MCF 10A (cell line): ENCODE measurements around the gene CASK. TPM values are rescaled to one million over a fixed set of nuclear protein-coding genes. Genes with fewer than 3 reads are reported as not detected.

Source experiments
- BruUV-seq: library from RNA; stranded (reverse); fragments of 400-500 nt; replicated peaks from 2 replicates; lab custom pipeline; 2021; lab: Mats Ljungman, UMichigan
- CTCF ChIA-PET: fragments of 300-600 bp; sonication (Branson Sonifier 250); formaldehyde crosslinking; extraction: SDS; loops from one replicate; lab custom pipeline; 2021; ENCODE audit warnings: antibody characterized with exemption, inconsistent platforms; lab: Yijun Ruan, JAX
- POLR2A ChIA-PET: fragments of 300-600, 350-650 bp; sonication (Branson Sonifier 250); formaldehyde crosslinking; extraction: SDS; loops from one replicate; lab custom pipeline; 2020; ENCODE audit warnings: antibody characterized with exemption, inconsistent platforms; lab: Yijun Ruan, JAX
- DNase-seq: peaks from one replicate; pipeline ENCODE4 v3.0.0-alpha.2; 2018; ENCODE audit not compliant: unreplicated experiment
- H3K27ac Mint-ChIP-seq: one replicate; pipeline ENCODE4 v1.8.0; 2022; ENCODE audit warnings: mild to moderate bottlenecking, low read depth, mixed read lengths; ENCODE audit not compliant: unreplicated experiment
- H3K27me3 Mint-ChIP-seq: one replicate; pipeline ENCODE4 v1.8.0; 2022; ENCODE audit warnings: mixed read lengths; ENCODE audit not compliant: insufficient read depth, unreplicated experiment
- H3K36me3 Mint-ChIP-seq: one replicate; pipeline ENCODE4 v1.8.0; 2022; ENCODE audit warnings: mild to moderate bottlenecking, moderate library complexity, mixed read lengths; ENCODE audit not compliant: insufficient read depth, unreplicated experiment
- H3K4me1 Mint-ChIP-seq: one replicate; pipeline ENCODE4 v1.8.0; 2022; ENCODE audit warnings: mixed read lengths; ENCODE audit not compliant: insufficient read depth, unreplicated experiment
- H3K4me3 Mint-ChIP-seq: one replicate; pipeline ENCODE4 v1.8.0; 2022; ENCODE audit warnings: mild to moderate bottlenecking, moderate library complexity, mixed read lengths; ENCODE audit not compliant: unreplicated experiment
- H3K9me3 Mint-ChIP-seq: one replicate; pipeline ENCODE4 v1.8.0; 2022; ENCODE audit warnings: mixed read lengths; ENCODE audit not compliant: unreplicated experiment
- CTCF ChIP-seq: fragments of 200-600 bp; IDR thresholded peaks from one replicate; pipeline ENCODE4 v1.8.0; 2022; ENCODE audit warnings: antibody characterized with exemption, mild to moderate bottlenecking; ENCODE audit not compliant: unreplicated experiment
- intact Hi-C: fragments of 100-400 bp; cut with micrococcal nuclease; formaldehyde crosslinking; loops from 2 replicates; pipeline ENCODE4 v1.14.1; 2022
- total RNA-seq: library from RNA; stranded (reverse); gene quantifications from 2 replicates; pipeline ENCODE4 v1.2.3, GENCODE V29; 2022

CASK gene
- total RNA-seq, 1 experiment from 2014 or later = 34.9 TPM

- BruUV-seq = no TSS peak
- intact Hi-C loops = no loop called here
- ChIA-PET CTCF (interaction anchor here (0.8 kb wide), 1 partner anchor 616 kb away, joined by 3 read pairs; no protein-coding TSS in a partner anchor), POLR2A (no interaction called here)
- peaks cover 37% of the 10 kb centered on the region for H3K27me3 Mint-ChIP-seq
- peaks cover 19% of the 10 kb centered on the region for H3K9me3 Mint-ChIP-seq
- no peaks in the 10 kb centered on the region for H3K36me3 Mint-ChIP-seq
- DNase-seq = no peak
- no peak for TF ChIP-seq CTCF
- no peaks in the 10 kb centered on the region for H3K4me1 Mint-ChIP-seq
- no peak overlapping the region for H3K27ac Mint-ChIP-seq
- no peak overlapping the region for H3K4me3 Mint-ChIP-seq
These were observed 120.4 kb downstream of the CASK start for GRCh38 chrX:41802958-41803357.

GRCh38 chrX:41799661-41800060, 123.7 kb downstream of the CASK start:
- BruUV-seq = no TSS peak
- H3K4me3 Mint-ChIP-seq = no peak overlapping the region
- DNase-seq = no peak
- ChIA-PET POLR2A (interaction anchor here (1.6 kb wide), 1 partner anchor 471 kb away, joined by 3 read pairs; no protein-coding TSS in a partner anchor), CTCF (interaction anchor here (0.5 to 4.4 kb wide), 13 partner anchors 8 to 1953 kb away, joined by 3 to 26 read pairs (median 4); no protein-coding TSS in a partner anchor)
- TF ChIP-seq CTCF = no peak
- no peaks in the 10 kb centered on the region for H3K36me3 Mint-ChIP-seq
- H3K27ac Mint-ChIP-seq = no peak overlapping the region
- intact Hi-C loops = loop anchor here (5.0 kb wide), 1 partner anchor 123 kb away; the partner anchor contains the start of gene CASK
- H3K9me3 Mint-ChIP-seq = peaks cover 19% of the 10 kb centered on the region
- H3K27me3 Mint-ChIP-seq = peaks cover 42% of the 10 kb centered on the region
- H3K4me1 Mint-ChIP-seq = no peaks in the 10 kb centered on the region

GRCh38 chrX:41796577-41796976, 126.8 kb downstream of the CASK start:
- Mint-ChIP-seq H3K27ac (no peak overlapping the region), H3K36me3 (no peaks in the 10 kb centered on the region), H3K9me3 (peaks cover 10% of the 10 kb centered on the region), H3K27me3 (peaks cover 30% of the 10 kb centered on the region), H3K4me3 (no peak overlapping the region), H3K4me1 (no peaks in the 10 kb centered on the region)
- CTCF ChIA-PET = interaction anchor here (0.6 to 4.4 kb wide), 9 partner anchors 15 to 1834 kb away, joined by 3 to 26 read pairs (median 3); no protein-coding TSS in a partner anchor
- no peak for DNase-seq
- no TSS peak for BruUV-seq
- intact Hi-C loops = loop anchor here (5.0 kb wide), 1 partner anchor 126 kb away; the partner anchor contains the start of gene CASK
- POLR2A ChIA-PET = no interaction called here
- no peak for TF ChIP-seq CTCF

GRCh38 chrX:41796046-41796445, 127.3 kb downstream of the CASK start:
- Mint-ChIP-seq H3K27me3 (peaks cover 25% of the 10 kb centered on the region), H3K4me1 (no peaks in the 10 kb centered on the region), H3K4me3 (no peak overlapping the region), H3K36me3 (no peaks in the 10 kb centered on the region), H3K9me3 (peaks cover 5% of the 10 kb centered on the region), H3K27ac (no peak overlapping the region)
- no TSS peak for BruUV-seq
- ChIA-PET POLR2A (no interaction called here), CTCF (interaction anchor here (0.8 to 4.4 kb wide), 3 partner anchors 14 to 734 kb away, joined by 3 to 26 read pairs (median 3); no protein-coding TSS in a partner anchor)
- no peak for DNase-seq
- intact Hi-C loops = loop anchor here (5.0 kb wide), 1 partner anchor 126 kb away; the partner anchor contains the start of gene CASK
- no peak for TF ChIP-seq CTCF
